ENCODE measurements around the gene CBX5. TPM values are rescaled to one million over a fixed set of nuclear protein-coding genes. Genes with fewer than 3 reads are reported as not detected.

The CBX5 gene
- total and polyA plus RNA-seq, 10 of the 15 experiments (the other 5 are each of a cell fraction or from before 2014, with no cell fraction given) = 46.7 to 138 (median 74.6) TPM

- H3K36me3 ChIP-seq (ENCODE audit: control insufficient read depth in 2 of 2, insufficient read depth in 2 of 2, low read length in 1 of 2) = no peaks in the 10 kb centered on the region
- ATAC-seq (no peak), FAIRE-seq (no peak), DNase-seq (ENCODE audit: low read depth, low spot score) (no peak)
- TF ChIP-seq, protein P1, sequence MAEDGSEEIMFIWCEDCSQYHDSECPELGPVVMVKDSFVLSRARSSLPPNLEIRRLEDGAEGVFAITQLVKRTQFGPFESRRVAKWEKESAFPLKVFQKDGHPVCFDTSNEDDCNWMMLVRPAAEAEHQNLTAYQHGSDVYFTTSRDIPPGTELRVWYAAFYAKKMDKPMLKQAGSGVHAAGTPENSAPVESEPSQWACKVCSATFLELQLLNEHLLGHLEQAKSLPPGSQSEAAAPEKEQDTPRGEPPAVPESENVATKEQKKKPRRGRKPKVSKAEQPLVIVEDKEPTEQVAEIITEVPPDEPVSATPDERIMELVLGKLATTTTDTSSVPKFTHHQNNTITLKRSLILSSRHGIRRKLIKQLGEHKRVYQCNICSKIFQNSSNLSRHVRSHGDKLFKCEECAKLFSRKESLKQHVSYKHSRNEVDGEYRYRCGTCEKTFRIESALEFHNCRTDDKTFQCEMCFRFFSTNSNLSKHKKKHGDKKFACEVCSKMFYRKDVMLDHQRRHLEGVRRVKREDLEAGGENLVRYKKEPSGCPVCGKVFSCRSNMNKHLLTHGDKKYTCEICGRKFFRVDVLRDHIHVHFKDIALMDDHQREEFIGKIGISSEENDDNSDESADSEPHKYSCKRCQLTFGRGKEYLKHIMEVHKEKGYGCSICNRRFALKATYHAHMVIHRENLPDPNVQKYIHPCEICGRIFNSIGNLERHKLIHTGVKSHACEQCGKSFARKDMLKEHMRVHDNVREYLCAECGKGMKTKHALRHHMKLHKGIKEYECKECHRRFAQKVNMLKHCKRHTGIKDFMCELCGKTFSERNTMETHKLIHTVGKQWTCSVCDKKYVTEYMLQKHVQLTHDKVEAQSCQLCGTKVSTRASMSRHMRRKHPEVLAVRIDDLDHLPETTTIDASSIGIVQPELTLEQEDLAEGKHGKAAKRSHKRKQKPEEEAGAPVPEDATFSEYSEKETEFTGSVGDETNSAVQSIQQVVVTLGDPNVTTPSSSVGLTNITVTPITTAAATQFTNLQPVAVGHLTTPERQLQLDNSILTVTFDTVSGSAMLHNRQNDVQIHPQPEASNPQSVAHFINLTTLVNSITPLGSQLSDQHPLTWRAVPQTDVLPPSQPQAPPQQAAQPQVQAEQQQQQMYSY (CRISPR knock-in tag; IDR thresholded peaks at IDR 0.05) = no peak
- TF ChIP-seq EGR1 (IDR thresholded peaks at IDR 0.05; ENCODE audit: borderline replicate concordance in 1 of 2, low read depth in 2 of 2, low read length in 2 of 2) = no peak
- TF ChIP-seq NR2F1 (conservative IDR thresholded peaks at IDR 0.05) = no peak
- no peak for TF ChIP-seq BCLAF1 (IDR thresholded peaks at IDR 0.05)
- TF ChIP-seq, protein P2, sequence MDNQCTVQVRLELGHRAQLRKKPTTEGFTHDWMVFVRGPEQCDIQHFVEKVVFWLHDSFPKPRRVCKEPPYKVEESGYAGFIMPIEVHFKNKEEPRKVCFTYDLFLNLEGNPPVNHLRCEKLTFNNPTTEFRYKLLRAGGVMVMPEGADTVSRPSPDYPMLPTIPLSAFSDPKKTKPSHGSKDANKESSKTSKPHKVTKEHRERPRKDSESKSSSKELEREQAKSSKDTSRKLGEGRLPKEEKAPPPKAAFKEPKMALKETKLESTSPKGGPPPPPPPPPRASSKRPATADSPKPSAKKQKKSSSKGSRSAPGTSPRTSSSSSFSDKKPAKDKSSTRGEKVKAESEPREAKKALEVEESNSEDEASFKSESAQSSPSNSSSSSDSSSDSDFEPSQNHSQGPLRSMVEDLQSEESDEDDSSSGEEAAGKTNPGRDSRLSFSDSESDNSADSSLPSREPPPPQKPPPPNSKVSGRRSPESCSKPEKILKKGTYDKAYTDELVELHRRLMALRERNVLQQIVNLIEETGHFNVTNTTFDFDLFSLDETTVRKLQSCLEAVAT (IDR thresholded peaks at IDR 0.05) = no peak
- no peak for TF ChIP-seq SMAD1 (IDR thresholded peaks at IDR 0.05; ENCODE audit: low read depth, partially characterized antibody)
- no peaks in the 10 kb centered on the region for H3K9me3 ChIP-seq (replicated peaks; ENCODE audit: control insufficient read depth, insufficient read depth, low read length)
- 0 out of 4 replicates have a peak, but pooled peaks cover 0 to 2% of the 10 kb centered on the region in 2 experiments for H3K27me3 ChIP-seq (replicated peaks in 1 of 2; ENCODE audit: control insufficient read depth in 2 of 2, insufficient read depth in 2 of 2, low read length in 1 of 2)
- SMC1A ChIA-PET (ENCODE audit: uncharacterized antibody, unreplicated experiment) = interaction anchor here (0.5 to 5.0 kb wide), 4 partner anchors 72 to 169 kb away, joined by 3 to 37 read pairs (median 6); partner anchors contain the start of genes HOXC4 and HOXC5
- H3K4me1 ChIP-seq (ENCODE audit: control insufficient read depth, insufficient read depth, low read length) = no peaks in the 10 kb centered on the region
- H3K27ac ChIP-seq (ENCODE audit: control insufficient read depth, insufficient read depth) = no peak overlapping the region
- intact Hi-C loops (cut with micrococcal nuclease; ENCODE audit: unreplicated experiment) = no loop called here
- no peak overlapping the region for H3K9ac ChIP-seq (ENCODE audit: control insufficient read depth, insufficient read depth, low read length)
- H4K20me1 ChIP-seq (ENCODE audit: control insufficient read depth, insufficient read depth) = no peaks in the 10 kb centered on the region
- no peak overlapping the region for H3K4me2 ChIP-seq (ENCODE audit: control insufficient read depth, insufficient read depth)
- in situ Hi-C loops (cut with MboI) = no loop called here
- no peak overlapping the region for H3K4me3 ChIP-seq
- H3K79me2 ChIP-seq (ENCODE audit: control insufficient read depth, insufficient read depth, low read length) = peaks cover 3% of the 10 kb centered on the region
- no TSS peak for BruUV-seq (replicated peaks)
- RAD21 ChIA-PET (ENCODE audit: unreplicated experiment) = interaction anchor here (0.9 to 1.0 kb wide), 2 partner anchors 14 to 181 kb away, joined by 3 read pairs; no protein-coding TSS in a partner anchor
- POLR2A ChIA-PET = no interaction called here
- no peak overlapping the region for H2AFZ ChIP-seq (ENCODE audit: control insufficient read depth, low read depth, low read length)
- WGBS (ENCODE audit: insufficient coverage, insufficient replicate concordance, low lambda C conversion rate, missing lambda C conversion rate) = 93% methylated on average over 3 of the region's 3 CpGs
- CTCF ChIA-PET = interaction anchor here (1.2 to 11.5 kb wide), 7 partner anchors 12 to 181 kb away, joined by 3 to 343 read pairs (median 4); partner anchors contain the start of genes HOXC5 and HOXC6
Observed at GRCh38 chr12:54187075-54187474, 92.8 kb downstream of the CBX5 start.

Data from GM12878 (cell line).